Panc1 (cell line): Measurements from ENCODE around the gene ARL10. TPM values are rescaled to one million over a fixed set of nuclear protein-coding genes. Genes with fewer than 3 reads are reported as not detected.

Experiments used
- ATAC-seq: fragments of 200-7000 bp; cut with Tn5 transposase; 2 replicates; pipeline ENCODE4 v1.9.1; 2020; ENCODE audit warnings: mild to moderate bottlenecking, moderate library complexity
- BruUV-seq: library from RNA; stranded (reverse); fragments of 400-500 nt; replicated peaks from 2 replicates; lab custom pipeline; 2021; lab: Mats Ljungman, UMichigan
- CTCF ChIA-PET: fragments of 300-600 bp; sonication (Branson Sonifier 250); formaldehyde crosslinking; loops from one replicate; lab custom pipeline; 2022; ENCODE audit warnings: antibody characterized with exemption; lab: Charles Lee
- POLR2A ChIA-PET: fragments of 300-600 bp; sonication (Branson Sonifier 250); formaldehyde crosslinking; loops from one replicate; lab custom pipeline; 2022; ENCODE audit warnings: antibody characterized with exemption; lab: Charles Lee
- DNase-seq: peaks from one replicate; pipeline ENCODE4 v3.0.0-alpha.2; 2010; ENCODE audit warnings: low read depth, low spot score
- H3K27ac ChIP-seq: 2 replicates; pipeline ENCODE4 v1.5.1; 2011; ENCODE audit warnings: mild to moderate bottlenecking, low read length, inconsistent platforms
- H3K27me3 ChIP-seq: fragments of 200-500 bp; sonication (Bioruptor generic); 2 replicates; pipeline ENCODE4 v1.6.0; 2014; ENCODE audit warnings: low read length, inconsistent platforms; ENCODE audit not compliant: control insufficient read depth, insufficient read depth
- H3K36me3 ChIP-seq: fragments of 200-500 bp; sonication (Bioruptor generic); 2 replicates; pipeline ENCODE4 v1.5.1; 2014; ENCODE audit warnings: inconsistent platforms, mild to moderate bottlenecking, low read length, moderate library complexity; ENCODE audit not compliant: control insufficient read depth, insufficient read depth
- H3K4me1 ChIP-seq: 2 replicates; pipeline ENCODE4 v1.5.1; 2011; ENCODE audit warnings: inconsistent platforms, mild to moderate bottlenecking, low read length, moderate library complexity; ENCODE audit not compliant: control insufficient read depth, insufficient read depth
- H3K4me3 ChIP-seq, 2 experiments: 2 replicates each; pipeline ENCODE4 v1.5.1; 2011 to 2012; ENCODE audit warnings: low read depth in 2 of 2, low read length in 2 of 2, mild to moderate bottlenecking in 2 of 2, inconsistent platforms in 1 of 2, moderate library complexity in 1 of 2
- H3K9me3 ChIP-seq: fragments of 200-500 bp; sonication (Bioruptor generic); 2 replicates; pipeline ENCODE4 v1.5.1; 2014; ENCODE audit warnings: low read depth, mild to moderate bottlenecking, inconsistent platforms, low read length, moderate library complexity; ENCODE audit not compliant: control insufficient read depth, insufficient read depth
- POLR2AphosphoS5 ChIP-seq: IDR thresholded peaks from 2 replicates; pipeline ENCODE4 v1.6.1; 2012; ENCODE audit warnings: mild to moderate bottlenecking, low read depth, low read length, moderate library complexity
- REST ChIP-seq, 2 experiments: IDR thresholded peaks; 2 replicates each; pipeline ENCODE4 v1.6.1; 2011 to 2012; ENCODE audit warnings: low read depth in 2 of 2, control low read depth in 1 of 2, low read length in 1 of 2, mild to moderate bottlenecking in 1 of 2, moderate library complexity in 1 of 2; ENCODE audit not compliant: insufficient read depth in 1 of 2
- SIN3A ChIP-seq: IDR thresholded peaks from 2 replicates; pipeline ENCODE4 v1.6.1; 2012; ENCODE audit warnings: low read depth, mild to moderate bottlenecking, low read length, moderate library complexity, borderline replicate concordance; ENCODE audit not compliant: insufficient read depth
- TCF7L2 ChIP-seq: IDR thresholded peaks from 2 replicates; pipeline ENCODE4 v1.6.1; 2011; ENCODE audit warnings: mild to moderate bottlenecking, low read depth, low read length, inconsistent platforms
- in situ Hi-C: cut with HindIII; loops from 2 replicates; pipeline ENCODE4 v1.10.0; 2016; ENCODE audit warnings: low sequenced_read_pairs, low pct_unique_long_range_greater_than_20kb
- intact Hi-C: fragments of 100-400 bp; cut with micrococcal nuclease; formaldehyde crosslinking; loops from one replicate; pipeline ENCODE4 v1.10.0; 2022; ENCODE audit not compliant: unreplicated experiment
- total RNA-seq: library from RNA; stranded (reverse); gene quantifications from one replicate; pipeline ENCODE4 v1.2.1, GENCODE V29; 2021; ENCODE audit not compliant: unreplicated experiment
- TF ChIP-seq, protein P1 (sequence below): fragments of 450-650 bp; IDR thresholded peaks from 2 replicates; pipeline ENCODE4 v1.5.1; 2017; ENCODE audit warnings: mild to moderate bottlenecking

Gene ARL10
- total RNA-seq, 1 experiment from 2014 or later, result 2.0 TPM

GRCh38 chr5:176383961-176384360, 18.7 kb downstream of the ARL10 start:
- intact Hi-C loops, result no loop called here

DNA sequence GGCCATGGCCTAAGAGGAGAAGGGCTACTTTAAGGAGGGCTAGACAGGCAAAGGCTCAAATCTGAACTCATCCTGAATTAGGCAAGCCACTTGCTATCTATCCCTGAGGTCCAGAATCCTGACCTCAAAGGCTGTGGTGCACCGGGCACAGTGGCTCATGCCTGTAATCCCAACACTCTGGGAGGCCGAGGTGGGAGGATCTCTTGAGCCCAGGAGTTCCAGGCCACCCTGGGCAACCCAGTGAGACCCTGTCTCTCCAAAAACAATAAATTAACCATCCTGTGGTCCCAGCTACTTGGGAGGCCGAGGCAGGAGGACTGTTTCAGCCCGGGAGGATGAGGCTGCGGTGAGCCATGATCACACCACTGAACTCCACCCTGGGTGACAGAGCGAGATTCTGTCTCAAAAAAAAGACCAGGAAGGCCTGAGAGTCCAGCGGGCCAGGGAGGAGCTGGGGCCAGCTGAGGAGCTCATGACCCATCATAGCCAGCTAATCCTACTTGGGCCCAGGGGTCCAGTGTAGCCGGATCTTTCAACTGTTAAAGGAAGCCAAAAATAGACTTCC, 19.2 kb downstream of the ARL10 start:
- Histone ChIP-seq H3K27me3 (no peaks in the 10 kb centered on the region), H3K9me3 (no peaks in the 10 kb centered on the region), H3K4me3 (no peak overlapping the region), H3K36me3 (peaks cover 32% of the 10 kb centered on the region), H3K4me1 (peaks cover 15% of the 10 kb centered on the region), H3K27ac (no peak overlapping the region)
- in situ Hi-C loops, result no loop called here
- ATAC-seq (no peak), DNase-seq (no peak)
- CTCF ChIA-PET, result no interaction called here
- intact Hi-C loops, result no loop called here
- POLR2A ChIA-PET, result interaction anchor here (1.0 kb wide), 1 partner anchor 22 kb away, joined by 3 read pairs; the partner anchor contains the start of gene KIAA1191
- no peak for TF ChIP-seq POLR2AphosphoS5
- no peak for TF ChIP-seq TCF7L2
- TF ChIP-seq, protein P1, sequence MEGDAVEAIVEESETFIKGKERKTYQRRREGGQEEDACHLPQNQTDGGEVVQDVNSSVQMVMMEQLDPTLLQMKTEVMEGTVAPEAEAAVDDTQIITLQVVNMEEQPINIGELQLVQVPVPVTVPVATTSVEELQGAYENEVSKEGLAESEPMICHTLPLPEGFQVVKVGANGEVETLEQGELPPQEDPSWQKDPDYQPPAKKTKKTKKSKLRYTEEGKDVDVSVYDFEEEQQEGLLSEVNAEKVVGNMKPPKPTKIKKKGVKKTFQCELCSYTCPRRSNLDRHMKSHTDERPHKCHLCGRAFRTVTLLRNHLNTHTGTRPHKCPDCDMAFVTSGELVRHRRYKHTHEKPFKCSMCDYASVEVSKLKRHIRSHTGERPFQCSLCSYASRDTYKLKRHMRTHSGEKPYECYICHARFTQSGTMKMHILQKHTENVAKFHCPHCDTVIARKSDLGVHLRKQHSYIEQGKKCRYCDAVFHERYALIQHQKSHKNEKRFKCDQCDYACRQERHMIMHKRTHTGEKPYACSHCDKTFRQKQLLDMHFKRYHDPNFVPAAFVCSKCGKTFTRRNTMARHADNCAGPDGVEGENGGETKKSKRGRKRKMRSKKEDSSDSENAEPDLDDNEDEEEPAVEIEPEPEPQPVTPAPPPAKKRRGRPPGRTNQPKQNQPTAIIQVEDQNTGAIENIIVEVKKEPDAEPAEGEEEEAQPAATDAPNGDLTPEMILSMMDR, result no peak
- no peak for TF ChIP-seq SIN3A
- TF ChIP-seq REST (IDR thresholded peaks at IDR 0.05; ENCODE audit: insufficient read depth in 1 of 2, low read depth in 2 of 2, low read length in 1 of 2), result no peak
- no TSS peak for BruUV-seq

More at GRCh38 chr5:176383961-176384360, 18.7 kb downstream of the ARL10 start:
- Histone ChIP-seq H3K4me1 (peaks cover 15% of the 10 kb centered on the region), H3K9me3 (no peaks in the 10 kb centered on the region), H3K36me3 (peaks cover 32% of the 10 kb centered on the region), H3K27me3 (no peaks in the 10 kb centered on the region), H3K27ac (no peak overlapping the region), H3K4me3 (no peak overlapping the region)
- ATAC-seq (no peak), DNase-seq (no peak)
- in situ Hi-C loops, result no loop called here
- TF ChIP-seq SIN3A, result no peak
- ChIA-PET CTCF (no interaction called here), POLR2A (no interaction called here)
- no TSS peak for BruUV-seq

GRCh38 chr5:176384991-176385390, 19.7 kb downstream of the ARL10 start:
- ATAC-seq (no peak), DNase-seq (no peak)
- no peak overlapping the region for H3K27ac ChIP-seq
- no TSS peak for BruUV-seq
- ChIA-PET CTCF (no interaction called here), POLR2A (interaction anchor here (1.0 kb wide), 1 partner anchor 23 kb away, joined by 3 read pairs; the partner anchor contains the start of gene KIAA1191)
- H3K9me3 ChIP-seq, result no peaks in the 10 kb centered on the region
- peaks cover 32% of the 10 kb centered on the region for H3K36me3 ChIP-seq
- in situ Hi-C loops (no loop called here), intact Hi-C loops (no loop called here)
- H3K27me3 ChIP-seq, result no peaks in the 10 kb centered on the region
- TF ChIP-seq, protein P1, result no peak
- TF ChIP-seq REST (IDR thresholded peaks at IDR 0.05; ENCODE audit: insufficient read depth in 1 of 2, low read depth in 2 of 2, low read length in 1 of 2) (no peak), SIN3A (no peak), TCF7L2 (no peak), POLR2AphosphoS5 (no peak)
- no peak overlapping the region for H3K4me3 ChIP-seq
- H3K4me1 ChIP-seq, result peaks cover 17% of the 10 kb centered on the region
